ENCODE measurements around the gene ANO4.

The ANO4 gene

DNA sequence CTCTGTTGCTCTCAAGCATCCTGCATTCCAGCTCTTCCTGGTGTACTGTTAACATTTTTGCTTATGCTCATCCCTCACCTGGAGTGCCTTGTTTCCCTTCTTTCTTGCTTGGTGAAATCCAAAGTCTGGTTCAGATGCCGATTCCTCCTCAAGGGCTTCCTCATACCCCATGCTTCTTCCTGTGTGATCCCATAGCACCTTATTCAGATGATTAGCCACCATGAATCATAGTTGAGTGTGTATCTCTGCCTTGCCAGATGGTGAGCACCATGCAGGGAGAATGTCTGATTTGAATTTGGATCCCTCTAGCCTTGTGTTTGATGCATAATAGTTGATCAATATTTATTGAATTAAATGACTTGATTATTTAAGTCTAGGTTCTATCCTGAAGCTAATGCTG is 39.4 kb upstream of the ANO4 start:
- no peaks in the 10 kb centered on the region for H3K27me3 ChIP-seq (ENCODE audit: control insufficient read depth in 3 of 3, insufficient read depth in 3 of 3, low read depth in 1 of 3, low read length in 3 of 3)
- no peaks in the 10 kb centered on the region for H3K9me3 ChIP-seq (replicated peaks in 1 of 2; ENCODE audit: control insufficient read depth in 2 of 2, insufficient read depth in 1 of 2, low read depth in 1 of 2, low read length in 2 of 2)
- H3K27ac ChIP-seq (replicated peaks; ENCODE audit: low read length): no peak overlapping the region
- H3K79me1 ChIP-seq (ENCODE audit: low read depth, low read length): no peaks in the 10 kb centered on the region
- no peak overlapping the region for H3K23ac ChIP-seq (ENCODE audit: low read depth, low read length, poor library complexity)
- no peak overlapping the region for H2AK5ac ChIP-seq (ENCODE audit: low read depth, low read length)
- no peak overlapping the region for H4K91ac ChIP-seq (ENCODE audit: low read depth, low read length, poor library complexity)
- H3K18ac ChIP-seq (ENCODE audit: low read length): no peak overlapping the region
- no peak overlapping the region for H3K9ac ChIP-seq (ENCODE audit: low read depth, low read length, poor library complexity)
- H3K4me3 ChIP-seq (ENCODE audit: low read length in 2 of 2): no peak overlapping the region
- no peak overlapping the region for H3K4ac ChIP-seq (ENCODE audit: low read length)
- H2BK12ac ChIP-seq (ENCODE audit: low read length): no peak overlapping the region
- no peak overlapping the region for H2BK120ac ChIP-seq (ENCODE audit: low read depth, low read length)
- no peak overlapping the region for H2BK15ac ChIP-seq (ENCODE audit: low read length)
- no peak overlapping the region for H3K4me2 ChIP-seq (ENCODE audit: insufficient read depth, low read length, poor library complexity, severe bottlenecking)
- no peak overlapping the region for H2BK5ac ChIP-seq (ENCODE audit: low read length)
- no peak overlapping the region for H2AFZ ChIP-seq (ENCODE audit: low read length)
- no peak overlapping the region for H4K8ac ChIP-seq (ENCODE audit: low read depth, low read length)
- no peak for DNase-seq (ENCODE audit: low spot score)
- H3K36me3 ChIP-seq (replicated peaks in 1 of 2; ENCODE audit: control insufficient read depth in 2 of 2, insufficient read depth in 2 of 2, low read length in 2 of 2): no peaks in the 10 kb centered on the region
- no CpG with 5 or more reads among the region's 1 CpG for WGBS, 2 donors (ENCODE audit: extremely low coverage in 2 of 2, insufficient read length in 2 of 2, insufficient replicate concordance in 1 of 2)
- no peak overlapping the region for H3K14ac ChIP-seq (ENCODE audit: low read length)
- no peaks in the 10 kb centered on the region for H3K4me1 ChIP-seq (ENCODE audit: control insufficient read depth in 2 of 2, insufficient read depth in 1 of 2, low read depth in 1 of 2, low read length in 2 of 2)

DNA sequence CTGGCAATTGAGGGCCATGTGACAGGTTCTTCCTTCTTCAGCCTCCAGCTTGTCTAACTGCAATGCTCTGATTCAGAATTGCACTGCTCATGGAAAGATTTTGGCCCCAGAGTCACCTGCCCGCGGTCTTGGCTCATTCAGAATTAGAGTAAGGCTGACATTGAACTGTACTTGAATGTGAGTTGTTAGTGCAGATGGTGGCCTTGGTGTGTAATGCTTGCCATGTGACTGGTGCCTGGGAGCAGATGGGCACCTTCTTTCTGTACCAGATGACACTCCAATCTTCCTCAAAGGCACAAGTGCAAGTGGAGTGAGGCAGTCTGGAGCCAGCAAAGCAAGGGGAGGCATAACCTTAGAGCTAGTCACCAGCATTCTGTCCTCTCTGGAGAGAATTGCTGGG is 36.5 kb upstream of the ANO4 start:
- no peak overlapping the region for H2BK120ac ChIP-seq (ENCODE audit: low read depth, low read length)
- H3K27me3 ChIP-seq (ENCODE audit: control insufficient read depth in 3 of 3, insufficient read depth in 3 of 3, low read depth in 1 of 3, low read length in 3 of 3): no peaks in the 10 kb centered on the region
- H3K23ac ChIP-seq (ENCODE audit: low read depth, low read length, poor library complexity): no peak overlapping the region
- H2BK5ac ChIP-seq (ENCODE audit: low read length): no peak overlapping the region
- H3K36me3 ChIP-seq (replicated peaks in 1 of 2; ENCODE audit: control insufficient read depth in 2 of 2, insufficient read depth in 2 of 2, low read length in 2 of 2): no peaks in the 10 kb centered on the region
- no peaks in the 10 kb centered on the region for H3K79me1 ChIP-seq (ENCODE audit: low read depth, low read length)
- no peaks in the 10 kb centered on the region for H3K4me1 ChIP-seq (ENCODE audit: control insufficient read depth in 2 of 2, insufficient read depth in 1 of 2, low read depth in 1 of 2, low read length in 2 of 2)
- no peak overlapping the region for H3K4ac ChIP-seq (ENCODE audit: low read length)
- no peak overlapping the region for H3K14ac ChIP-seq (ENCODE audit: low read length)
- no peak for DNase-seq (ENCODE audit: low spot score)
- H2AK5ac ChIP-seq (ENCODE audit: low read depth, low read length): no peak overlapping the region
- H3K9ac ChIP-seq (ENCODE audit: low read depth, low read length, poor library complexity): no peak overlapping the region
- H2AFZ ChIP-seq (ENCODE audit: low read length): no peak overlapping the region
- no peak overlapping the region for H2BK12ac ChIP-seq (ENCODE audit: low read length)
- H3K4me3 ChIP-seq (ENCODE audit: low read length in 2 of 2): no peak overlapping the region
- H3K4me2 ChIP-seq (ENCODE audit: insufficient read depth, low read length, poor library complexity, severe bottlenecking): no peak overlapping the region
- H3K27ac ChIP-seq (replicated peaks; ENCODE audit: low read length): no peak overlapping the region
- no peak overlapping the region for H4K8ac ChIP-seq (ENCODE audit: low read depth, low read length)
- H2BK15ac ChIP-seq (ENCODE audit: low read length): no peak overlapping the region
- WGBS, 2 donors (ENCODE audit: extremely low coverage in 2 of 2, insufficient read length in 2 of 2, insufficient replicate concordance in 1 of 2): no CpG with 5 or more reads among the region's 2 CpGs
- H3K18ac ChIP-seq (ENCODE audit: low read length): no peak overlapping the region
- H4K91ac ChIP-seq (ENCODE audit: low read depth, low read length, poor library complexity): no peak overlapping the region
- no peaks in the 10 kb centered on the region for H3K9me3 ChIP-seq (replicated peaks in 1 of 2; ENCODE audit: control insufficient read depth in 2 of 2, insufficient read depth in 1 of 2, low read depth in 1 of 2, low read length in 2 of 2)

DNA sequence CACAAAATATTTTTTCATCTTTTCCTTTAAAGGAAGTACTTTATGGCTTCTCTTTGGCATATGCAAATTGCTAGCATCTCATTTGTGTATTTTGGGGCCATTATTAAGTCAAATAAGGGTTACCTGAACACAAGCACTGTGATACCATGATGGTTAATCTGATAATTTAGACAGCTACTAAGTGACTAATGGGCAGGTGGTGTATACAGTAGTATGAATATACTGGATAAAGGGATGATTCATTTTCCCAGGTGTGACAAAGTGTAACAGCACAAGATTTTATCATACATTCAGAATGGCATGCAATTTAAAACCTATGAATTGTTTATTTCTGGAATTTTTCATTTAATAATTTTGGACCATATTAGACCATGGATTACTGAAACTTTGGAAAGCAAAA is 27.2 kb upstream of the ANO4 start:
- no peak overlapping the region for H3K9ac ChIP-seq (ENCODE audit: low read depth, low read length, poor library complexity)
- H3K79me1 ChIP-seq (ENCODE audit: low read depth, low read length): no peaks in the 10 kb centered on the region
- no peak overlapping the region for H3K27ac ChIP-seq (replicated peaks; ENCODE audit: low read length)
- no peak overlapping the region for H2AFZ ChIP-seq (ENCODE audit: low read length)
- H3K4me2 ChIP-seq (ENCODE audit: insufficient read depth, low read length, poor library complexity, severe bottlenecking): no peak overlapping the region
- no peak overlapping the region for H2BK15ac ChIP-seq (ENCODE audit: low read length)
- no peak for DNase-seq (ENCODE audit: low spot score)
- H3K4me3 ChIP-seq (ENCODE audit: low read length in 2 of 2): no peak overlapping the region
- H3K4ac ChIP-seq (ENCODE audit: low read length): no peak overlapping the region
- H2BK120ac ChIP-seq (ENCODE audit: low read depth, low read length): no peak overlapping the region
- H2AK5ac ChIP-seq (ENCODE audit: low read depth, low read length): no peak overlapping the region
- no peak overlapping the region for H3K18ac ChIP-seq (ENCODE audit: low read length)
- no peak overlapping the region for H4K8ac ChIP-seq (ENCODE audit: low read depth, low read length)
- no peaks in the 10 kb centered on the region for H3K9me3 ChIP-seq (replicated peaks in 1 of 2; ENCODE audit: control insufficient read depth in 2 of 2, insufficient read depth in 1 of 2, low read depth in 1 of 2, low read length in 2 of 2)
- no peak overlapping the region for H4K91ac ChIP-seq (ENCODE audit: low read depth, low read length, poor library complexity)
- H2BK12ac ChIP-seq (ENCODE audit: low read length): no peak overlapping the region
- no peaks in the 10 kb centered on the region for H3K27me3 ChIP-seq (ENCODE audit: control insufficient read depth in 3 of 3, insufficient read depth in 3 of 3, low read depth in 1 of 3, low read length in 3 of 3)
- no peak overlapping the region for H3K14ac ChIP-seq (ENCODE audit: low read length)
- no peaks in the 10 kb centered on the region for H3K4me1 ChIP-seq (ENCODE audit: control insufficient read depth in 2 of 2, insufficient read depth in 1 of 2, low read depth in 1 of 2, low read length in 2 of 2)
- no peak overlapping the region for H2BK5ac ChIP-seq (ENCODE audit: low read length)
- H3K23ac ChIP-seq (ENCODE audit: low read depth, low read length, poor library complexity): no peak overlapping the region
- no peaks in the 10 kb centered on the region for H3K36me3 ChIP-seq (replicated peaks in 1 of 2; ENCODE audit: control insufficient read depth in 2 of 2, insufficient read depth in 2 of 2, low read length in 2 of 2)

DNA sequence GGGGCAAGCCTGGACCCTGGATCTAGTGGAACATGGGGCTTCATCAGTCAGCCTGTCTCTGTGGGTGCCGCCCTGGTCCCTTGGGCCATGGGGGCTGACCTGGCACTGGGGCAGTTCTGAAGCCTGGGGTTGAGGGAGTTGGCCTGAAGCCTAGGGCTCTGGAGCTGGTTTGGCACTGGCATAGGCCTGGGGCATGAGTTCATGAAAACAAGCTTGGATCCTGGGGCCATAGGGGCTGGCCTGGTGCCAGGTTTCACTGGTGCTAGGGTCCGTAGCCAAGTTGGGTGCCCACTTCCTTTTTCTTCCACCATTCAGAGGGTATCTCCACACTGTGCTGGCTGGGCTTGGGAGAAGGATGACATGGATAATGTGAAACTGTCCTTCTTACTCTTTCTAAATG is 26.6 kb upstream of the ANO4 start:
- no peak overlapping the region for H2AFZ ChIP-seq (ENCODE audit: low read length)
- no peak overlapping the region for H3K14ac ChIP-seq (ENCODE audit: low read length)
- no peaks in the 10 kb centered on the region for H3K4me1 ChIP-seq (ENCODE audit: control insufficient read depth in 2 of 2, insufficient read depth in 1 of 2, low read depth in 1 of 2, low read length in 2 of 2)
- H3K4me3 ChIP-seq (ENCODE audit: low read length in 2 of 2): no peak overlapping the region
- no peak overlapping the region for H2BK12ac ChIP-seq (ENCODE audit: low read length)
- no peak overlapping the region for H3K4ac ChIP-seq (ENCODE audit: low read length)
- no peak overlapping the region for H3K18ac ChIP-seq (ENCODE audit: low read length)
- no peak overlapping the region for H3K23ac ChIP-seq (ENCODE audit: low read depth, low read length, poor library complexity)
- no peaks in the 10 kb centered on the region for H3K9me3 ChIP-seq (replicated peaks in 1 of 2; ENCODE audit: control insufficient read depth in 2 of 2, insufficient read depth in 1 of 2, low read depth in 1 of 2, low read length in 2 of 2)
- H3K4me2 ChIP-seq (ENCODE audit: insufficient read depth, low read length, poor library complexity, severe bottlenecking): no peak overlapping the region
- H3K79me1 ChIP-seq (ENCODE audit: low read depth, low read length): no peaks in the 10 kb centered on the region
- H2BK15ac ChIP-seq (ENCODE audit: low read length): no peak overlapping the region
- no peak overlapping the region for H2BK5ac ChIP-seq (ENCODE audit: low read length)
- no peak overlapping the region for H3K27ac ChIP-seq (replicated peaks; ENCODE audit: low read length)
- no peaks in the 10 kb centered on the region for H3K27me3 ChIP-seq (ENCODE audit: control insufficient read depth in 3 of 3, insufficient read depth in 3 of 3, low read depth in 1 of 3, low read length in 3 of 3)
- no peak overlapping the region for H2AK5ac ChIP-seq (ENCODE audit: low read depth, low read length)
- no peak overlapping the region for H2BK120ac ChIP-seq (ENCODE audit: low read depth, low read length)
- DNase-seq (ENCODE audit: low spot score): no peak
- H3K9ac ChIP-seq (ENCODE audit: low read depth, low read length, poor library complexity): no peak overlapping the region
- no CpG with 5 or more reads among the region's 2 CpGs for WGBS, 2 donors (ENCODE audit: extremely low coverage in 2 of 2, insufficient read length in 2 of 2, insufficient replicate concordance in 1 of 2)
- no peak overlapping the region for H4K91ac ChIP-seq (ENCODE audit: low read depth, low read length, poor library complexity)
- H4K8ac ChIP-seq (ENCODE audit: low read depth, low read length): no peak overlapping the region
- H3K36me3 ChIP-seq (replicated peaks in 1 of 2; ENCODE audit: control insufficient read depth in 2 of 2, insufficient read depth in 2 of 2, low read length in 2 of 2): no peaks in the 10 kb centered on the region
